SKM-1 treated with dmso at 0.1 percent for 144 hours (cell line): Measurements from ENCODE around the gene SEC22C.
"Not testable (repeated sequence)": the region's sequence is repeated elsewhere in the genome, so short reads cannot be mapped to it uniquely, and the experiment has no call there.

ENCODE experiments used
- DNase-seq: peaks from one replicate; lab custom pipeline; 2025; ENCODE audit not compliant: unreplicated experiment; lab: John Stamatoyannopoulos, UW

Gene SEC22C

DNA sequence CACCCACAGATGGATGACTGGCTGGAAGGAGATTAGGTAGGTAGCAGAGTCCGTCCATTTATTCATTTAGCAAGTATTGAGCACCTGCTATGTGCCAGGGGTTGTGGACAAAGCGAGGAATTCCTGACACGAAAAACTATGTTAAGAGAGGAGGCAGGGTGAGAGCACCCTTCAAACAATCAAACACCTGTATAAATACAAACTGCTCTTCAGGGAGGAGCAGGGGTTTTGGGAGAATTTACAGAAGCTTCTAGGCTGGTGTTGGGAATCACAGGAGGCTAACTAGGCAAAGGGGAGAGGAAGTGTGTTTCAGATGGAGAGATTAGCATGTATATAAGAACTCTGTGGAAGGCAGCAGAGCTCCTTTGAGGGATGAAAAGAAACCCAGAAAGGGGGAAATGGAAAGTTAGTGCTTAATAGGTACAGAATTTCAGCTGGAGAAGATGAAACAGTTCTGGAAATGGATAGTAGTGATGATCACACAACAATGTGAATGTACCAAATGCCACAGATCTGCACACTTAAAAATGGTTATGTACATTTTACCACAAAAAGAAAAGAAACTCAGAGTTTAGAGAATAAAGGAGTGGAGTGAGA lies 805 bp upstream of the SEC22C start:
- DNase-seq: no peak

- no peak for DNase-seq
Observed at GRCh38 chr3:42581400-42581708, 413 bp downstream of the SEC22C start.

- DNase-seq: not testable (repeated sequence)
Observed at GRCh38 chr3:42579346-42579745, 2.4 kb downstream of the SEC22C start.

DNA sequence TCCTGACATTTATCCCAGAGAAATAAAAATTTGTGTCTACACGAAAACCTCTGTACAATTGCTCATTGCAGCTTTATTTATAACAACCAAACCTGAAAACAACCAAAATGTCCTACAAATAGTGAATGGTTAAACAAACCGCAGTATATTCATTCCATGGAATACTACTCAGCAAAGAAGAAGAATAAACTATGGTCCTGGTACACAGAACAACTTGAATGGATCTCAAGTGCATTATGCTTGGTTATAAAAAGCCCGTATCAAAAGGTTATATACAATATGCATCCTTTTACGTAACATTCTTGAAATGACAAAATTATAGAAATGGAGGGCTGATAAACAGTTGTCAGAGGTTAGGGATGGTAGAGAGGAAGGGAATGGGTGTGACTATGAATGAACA lies 3.7 kb downstream of the SEC22C start:
- no peak for DNase-seq

DNA sequence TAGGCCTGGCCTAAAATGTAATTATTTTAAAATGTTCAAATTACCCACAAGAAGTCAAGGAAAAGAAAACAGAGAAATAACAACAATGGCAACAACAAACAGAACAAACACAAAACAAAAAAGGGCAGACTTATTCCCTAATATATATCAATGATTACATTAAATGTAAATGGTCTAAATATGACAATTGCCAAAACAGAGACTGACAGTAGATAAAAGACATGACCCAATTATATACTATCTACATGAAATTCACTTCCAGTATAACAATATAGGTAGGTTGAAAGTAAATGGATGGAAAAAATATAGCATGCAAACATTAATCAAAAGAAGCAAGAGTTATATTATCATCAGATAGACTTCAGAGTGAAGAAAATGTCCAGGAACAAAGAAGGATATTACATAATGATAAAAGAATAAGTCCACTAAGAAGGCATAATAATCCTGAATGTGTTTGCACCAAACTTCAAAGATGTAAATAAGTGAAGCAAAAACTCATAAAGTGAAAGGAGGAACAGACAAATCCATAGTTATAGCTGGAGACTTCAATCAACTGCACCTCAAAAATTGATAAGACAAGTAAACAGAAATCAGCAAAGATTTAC lies 6.5 kb downstream of the SEC22C start:
- DNase-seq: no peak

- DNase-seq: peak; percentile 25
Observed at GRCh38 chr3:42572278-42572677, 9.5 kb downstream of the SEC22C start.

DNA sequence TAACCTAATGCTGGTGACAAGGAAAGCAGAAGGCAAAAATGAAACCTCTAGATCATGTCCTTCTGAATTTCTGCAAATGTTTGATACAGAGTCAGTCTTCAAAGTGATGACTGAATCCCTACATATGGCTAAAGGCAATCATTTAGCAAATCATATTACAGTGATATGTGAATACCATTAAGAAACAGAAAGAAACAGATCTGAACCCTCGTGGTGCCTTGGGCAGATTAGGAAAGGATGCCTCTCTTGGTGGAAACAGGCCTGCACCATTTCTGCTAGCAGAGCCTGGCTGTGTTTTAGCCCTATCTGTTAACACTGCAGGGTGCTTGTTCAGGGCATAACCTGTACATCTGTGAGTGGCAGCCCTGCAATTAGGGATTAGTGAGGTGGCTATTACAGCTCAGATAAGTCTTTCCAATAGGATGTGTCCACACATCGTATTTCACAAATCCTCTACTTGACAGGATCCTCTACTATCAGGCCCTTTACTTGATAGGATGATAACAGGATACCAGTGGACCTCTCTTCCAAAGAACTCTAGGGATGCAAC lies 12.1 kb downstream of the SEC22C start:
- no peak for DNase-seq

DNA sequence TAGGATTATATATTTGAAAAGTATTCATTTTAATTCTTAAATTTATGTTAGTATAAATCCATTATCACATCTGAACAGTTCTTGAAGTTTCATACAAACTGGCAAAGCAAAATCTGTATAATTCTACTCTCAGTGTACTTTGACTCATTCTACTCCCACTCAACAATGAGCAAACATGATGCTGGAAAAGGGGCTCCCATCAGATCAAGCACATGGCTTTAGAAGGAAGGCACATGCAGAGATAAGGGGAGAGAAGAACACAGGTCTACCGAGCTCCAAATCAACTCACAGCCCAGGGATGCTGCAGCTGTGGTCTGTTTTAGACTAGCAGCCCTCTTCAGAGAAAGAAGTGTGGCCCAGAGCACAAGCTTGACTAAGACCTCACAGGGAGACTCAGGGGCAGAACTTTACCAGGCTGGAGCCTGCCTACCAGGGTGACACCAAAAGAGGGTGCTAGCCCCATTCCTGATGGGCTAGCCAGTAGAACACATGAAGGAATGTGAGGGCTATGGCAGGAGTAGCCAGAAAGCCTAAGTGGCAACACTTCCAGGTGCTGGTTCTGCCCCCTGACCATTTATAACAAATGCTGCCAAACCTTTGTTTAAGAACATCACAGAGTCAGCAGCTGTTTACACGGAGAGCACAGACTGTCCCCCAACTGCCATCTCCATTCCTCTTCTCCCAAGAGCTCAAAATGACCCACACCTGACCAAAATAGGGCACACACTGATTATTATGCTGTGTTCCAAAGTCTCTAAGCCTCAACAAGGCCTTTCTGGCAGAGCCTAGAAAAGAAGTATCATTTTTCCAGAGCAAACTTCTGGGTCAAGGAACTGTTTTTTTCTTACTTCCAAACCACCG lies 19.5 kb downstream of the SEC22C start:
- no peak for DNase-seq

- no peak for DNase-seq
Observed at GRCh38 chr3:42557854-42558253, 23.9 kb downstream of the SEC22C start.

DNA sequence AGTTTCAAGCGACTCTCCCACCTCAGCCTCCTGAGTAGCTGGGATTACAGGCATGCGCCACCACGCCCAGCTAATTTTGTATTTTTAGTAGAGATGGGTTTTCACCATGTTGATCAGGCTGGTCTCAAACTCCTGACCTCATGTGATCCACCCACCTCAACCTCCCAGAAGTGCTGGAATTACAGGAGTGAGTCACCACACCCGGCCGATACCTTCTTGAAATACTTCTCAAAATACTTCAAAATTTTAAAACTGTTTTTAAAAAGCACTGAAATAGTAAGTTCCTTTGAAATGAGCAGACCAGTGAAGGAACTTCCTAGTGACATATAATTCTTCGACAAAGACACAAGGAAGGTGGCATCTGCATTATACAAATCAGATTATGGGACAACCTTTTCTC lies 24.9 kb downstream of the SEC22C start:
- not testable (repeated sequence) for DNase-seq

GRCh38 chr3:42556089-42556632 lies 25.6 kb downstream of the SEC22C start:
- DNase-seq: no peak

- no peak for DNase-seq
Observed at GRCh38 chr3:42552830-42553229, 28.9 kb downstream of the SEC22C start.

- DNase-seq: no peak
Observed at GRCh38 chr3:42550250-42550649, 31.5 kb downstream of the SEC22C start.

DNA sequence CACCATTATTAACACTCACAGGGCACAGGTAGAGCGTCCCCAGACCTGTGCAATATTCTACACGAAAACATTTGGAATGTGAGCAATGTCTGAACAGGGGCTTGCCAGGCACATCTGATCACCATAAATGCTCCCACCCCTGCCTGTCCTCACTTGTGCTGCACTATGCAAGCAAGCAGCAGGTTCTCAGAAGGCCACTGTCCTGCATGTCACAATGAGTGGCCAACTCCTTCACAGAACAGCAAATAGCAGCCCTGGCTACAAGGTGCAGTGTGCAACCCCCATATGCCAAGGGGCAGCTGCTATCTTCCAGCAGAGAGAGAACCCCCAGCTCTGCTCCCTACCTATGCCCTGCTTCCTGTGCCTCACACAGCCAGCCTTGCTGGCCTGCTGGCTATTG lies 32.6 kb downstream of the SEC22C start:
- no peak for DNase-seq

DNA sequence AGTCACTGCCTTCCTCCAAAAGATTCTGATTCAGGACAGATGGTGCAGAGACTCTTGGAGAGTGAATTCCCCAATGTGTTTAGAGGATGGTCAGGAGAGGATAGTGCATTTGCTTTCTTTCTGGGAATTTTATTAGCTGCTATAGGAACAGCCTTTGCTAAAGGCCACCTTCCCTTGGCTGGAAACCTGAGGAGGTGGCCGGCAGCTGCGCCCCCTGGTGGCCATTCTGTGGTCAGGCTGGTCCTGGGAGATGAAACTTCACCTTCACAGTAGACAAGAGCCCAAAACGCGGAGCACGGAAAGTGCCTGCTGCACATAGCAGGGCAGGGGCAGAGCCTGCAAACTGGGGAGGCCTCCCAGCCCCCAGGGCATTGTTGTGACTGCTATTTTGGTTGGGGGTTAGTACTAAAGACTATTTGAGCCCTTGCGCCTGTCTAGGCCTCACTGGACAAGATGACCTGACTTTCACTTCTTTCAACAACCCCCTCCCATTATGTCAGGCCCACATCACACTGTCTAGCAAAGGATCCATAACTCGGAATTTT lies 34.3 kb downstream of the SEC22C start:
- peak; percentile 36 for DNase-seq

- no peak for DNase-seq
Observed at GRCh38 chr3:42546691-42547213, 35.0 kb downstream of the SEC22C start.

- DNase-seq: no peak
Observed at GRCh38 chr3:42545284-42545900, 36.4 kb downstream of the SEC22C start.

DNA sequence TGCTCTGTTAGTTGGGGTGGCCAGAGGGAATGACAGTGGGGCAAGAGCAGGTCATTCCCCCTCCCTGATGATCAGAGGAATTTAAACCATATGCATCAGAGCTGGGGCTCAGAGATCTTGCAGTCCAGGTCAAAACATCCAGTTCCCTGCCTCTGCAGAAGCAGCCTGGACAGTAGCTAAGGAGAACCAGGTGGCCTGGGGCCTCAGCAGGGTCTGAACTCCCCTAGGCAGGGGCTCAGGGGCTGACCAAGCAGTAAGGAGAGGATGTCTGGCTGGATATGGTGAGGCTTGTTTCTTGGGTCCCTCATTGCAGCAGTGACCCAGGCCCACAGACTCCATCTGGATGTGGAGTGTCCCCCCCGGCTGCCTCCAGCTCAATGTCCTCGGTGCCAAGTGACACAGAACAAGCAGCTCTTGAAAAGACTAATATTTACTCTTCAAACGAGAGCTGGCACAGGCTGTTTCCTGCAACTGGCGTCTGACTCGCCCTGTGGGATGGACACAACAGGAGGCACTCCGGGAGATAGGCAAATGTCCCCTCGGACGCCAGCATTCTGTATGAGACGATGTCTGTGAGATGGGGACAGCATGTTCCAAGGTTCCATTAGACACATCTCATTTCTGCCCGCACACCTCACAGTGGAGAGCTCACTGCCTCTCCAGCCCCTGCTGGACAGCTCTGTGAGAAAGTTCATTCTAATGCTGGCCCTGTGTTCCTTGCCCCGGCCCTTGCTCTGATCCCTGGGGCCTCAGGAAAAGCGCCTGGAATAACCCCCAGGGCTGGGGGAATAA lies 37.1 kb downstream of the SEC22C start:
- DNase-seq: no peak

DNA sequence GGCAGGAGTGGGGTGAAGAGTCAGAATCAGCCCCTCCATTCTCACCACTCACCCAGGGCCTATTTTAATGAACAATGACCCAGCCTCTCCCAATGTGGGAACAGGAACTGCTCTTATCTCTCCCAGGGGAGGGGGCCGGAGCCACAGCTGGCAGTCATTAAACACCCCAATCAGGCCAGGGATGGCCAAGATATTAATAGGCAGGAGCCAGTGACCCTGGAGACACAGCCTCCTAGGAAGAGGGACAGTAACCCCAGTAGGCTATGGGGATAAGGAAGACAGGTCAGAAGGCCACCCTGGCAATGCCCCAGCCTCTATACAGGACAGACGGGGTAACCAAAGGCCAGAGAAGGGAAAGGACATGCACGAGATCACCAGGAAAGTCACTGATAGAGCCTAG lies 40.7 kb downstream of the SEC22C start:
- no peak for DNase-seq
